HG03196 (cell line): ENCODE data around the gene COMMD8.
"Not testable (repeated sequence)": the region's sequence is repeated elsewhere in the genome, so short reads cannot be mapped to it uniquely, and the experiment has no call there.

Experiments
- ATAC-seq: cut with Tn5 transposase; IDR thresholded peaks from one replicate; pipeline ENCODE4 v1.9.1; 2021; ENCODE audit not compliant: unreplicated experiment

COMMD8 gene

DNA sequence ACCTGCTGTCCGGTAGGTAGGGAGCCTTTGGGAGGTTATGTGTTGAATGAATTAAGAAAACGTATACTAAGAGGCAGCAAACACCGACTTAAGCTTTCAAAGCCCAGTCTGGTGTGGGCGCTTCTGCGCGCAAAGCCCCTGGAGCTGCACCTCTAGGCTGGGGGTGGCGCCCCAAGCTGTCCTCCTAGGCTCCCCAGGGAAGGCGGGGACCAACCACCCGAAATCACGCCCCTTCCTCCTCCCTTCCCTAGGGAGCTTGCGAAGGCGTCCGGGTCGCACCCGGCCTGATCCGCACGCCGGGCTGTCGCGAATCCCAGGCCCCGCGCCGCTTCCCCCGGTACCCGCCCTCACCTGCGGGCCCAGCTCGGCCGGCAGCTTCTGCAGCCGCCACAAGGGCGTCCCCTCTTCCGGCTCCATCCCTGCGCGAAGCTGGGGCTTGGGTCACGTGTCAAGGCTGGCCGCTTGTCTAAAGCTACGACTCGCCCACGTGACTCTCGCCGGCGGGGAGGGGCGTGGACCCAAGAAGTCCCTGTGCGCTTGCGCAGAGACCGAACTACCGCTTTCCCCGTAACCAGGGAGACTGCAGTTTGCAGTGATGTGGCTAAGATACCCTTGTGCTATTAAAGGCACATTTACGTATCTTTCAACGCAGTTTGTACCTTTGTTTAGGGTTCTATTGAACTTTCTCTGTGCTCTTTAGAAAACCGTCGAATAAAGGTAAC is at the start of gene COMMD8:
Gene COMMD8 (minus strand): TSS at position 468 of the 722 bp plus-strand sequence. CDS start 51 bp downstream, at position 417.
- peak; percentile 93 for ATAC-seq

DNA sequence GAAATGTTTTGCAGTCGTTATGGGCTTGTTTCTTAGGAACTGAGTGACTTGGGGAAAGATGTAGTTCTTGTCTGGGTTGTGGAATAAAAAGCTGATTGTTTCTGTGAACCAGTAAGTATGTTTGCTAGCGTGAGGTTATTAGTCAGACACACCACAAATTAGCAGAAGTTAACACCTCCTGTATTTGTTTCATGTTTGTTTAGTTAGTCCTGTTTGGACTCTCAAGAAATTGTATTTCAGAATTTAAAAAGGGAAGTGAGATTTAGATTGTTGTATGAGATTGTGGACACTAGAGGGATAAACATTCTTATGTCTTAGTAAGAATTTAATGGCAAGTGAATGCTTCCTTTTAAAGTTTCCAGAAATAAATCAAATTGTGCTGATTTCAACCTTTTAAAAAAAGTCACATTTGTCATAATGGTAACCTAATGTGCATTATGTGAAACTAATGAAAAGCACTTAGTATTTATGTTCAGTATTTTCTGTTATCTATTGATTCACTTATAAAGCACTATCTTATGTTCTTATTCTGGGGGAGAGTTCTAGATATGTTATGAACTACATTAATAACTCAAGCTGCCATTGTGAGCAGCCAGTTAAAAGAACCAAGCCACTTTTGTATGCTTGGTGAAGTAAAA is 47.1 kb upstream of the COMMD8 start:
- ATAC-seq, result peak; percentile 95

- no peak for ATAC-seq
Measured at GRCh38 chr4:47505666-47506065, 42.2 kb upstream of the COMMD8 start.

- ATAC-seq, result no peak
Measured at GRCh38 chr4:47505147-47505546, 41.6 kb upstream of the COMMD8 start.

DNA sequence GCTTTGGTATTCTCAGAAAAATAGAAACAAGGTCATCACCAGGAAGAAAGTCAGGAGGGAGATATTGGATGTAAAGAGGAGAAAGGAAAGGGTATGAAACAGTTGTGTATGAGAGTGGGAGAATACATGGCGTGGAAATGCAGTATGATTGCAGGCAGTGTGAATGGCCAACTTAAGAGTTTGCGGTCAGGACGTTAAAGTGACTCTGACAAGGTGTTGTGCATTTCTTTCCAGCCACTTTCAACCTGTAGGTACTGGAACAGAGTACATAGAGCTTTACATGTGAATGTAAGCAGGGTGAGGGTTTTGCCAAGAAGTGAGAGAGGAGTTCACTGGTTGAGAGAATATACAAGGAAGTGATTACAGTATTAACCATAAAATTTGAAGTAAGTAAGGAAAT is 37.3 kb upstream of the COMMD8 start:
- ATAC-seq, result no peak

- no peak for ATAC-seq
Measured at GRCh38 chr4:47499700-47500099, 36.2 kb upstream of the COMMD8 start.

DNA sequence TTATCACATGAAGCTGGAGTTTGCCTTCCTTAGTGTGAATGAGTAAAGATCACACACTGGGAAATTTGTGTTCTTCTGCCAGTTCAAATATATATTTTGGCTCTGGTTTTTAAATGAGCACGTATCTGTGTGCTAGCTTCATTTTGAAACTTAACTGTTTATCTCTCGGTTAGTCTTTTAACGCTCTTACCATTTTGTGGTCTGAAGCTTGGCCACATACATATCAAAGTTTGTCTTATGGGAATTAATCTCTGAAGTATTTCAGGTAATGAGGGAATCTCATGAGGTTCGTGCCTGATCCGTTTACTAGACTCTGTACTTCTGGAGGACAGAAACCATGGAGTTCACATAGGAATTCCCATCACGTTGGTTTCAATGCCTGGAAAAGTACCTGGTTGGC is 35.4 kb upstream of the COMMD8 start:
- ATAC-seq, result no peak

- no peak for ATAC-seq
Measured at GRCh38 chr4:47494124-47494430, 30.6 kb upstream of the COMMD8 start.

DNA sequence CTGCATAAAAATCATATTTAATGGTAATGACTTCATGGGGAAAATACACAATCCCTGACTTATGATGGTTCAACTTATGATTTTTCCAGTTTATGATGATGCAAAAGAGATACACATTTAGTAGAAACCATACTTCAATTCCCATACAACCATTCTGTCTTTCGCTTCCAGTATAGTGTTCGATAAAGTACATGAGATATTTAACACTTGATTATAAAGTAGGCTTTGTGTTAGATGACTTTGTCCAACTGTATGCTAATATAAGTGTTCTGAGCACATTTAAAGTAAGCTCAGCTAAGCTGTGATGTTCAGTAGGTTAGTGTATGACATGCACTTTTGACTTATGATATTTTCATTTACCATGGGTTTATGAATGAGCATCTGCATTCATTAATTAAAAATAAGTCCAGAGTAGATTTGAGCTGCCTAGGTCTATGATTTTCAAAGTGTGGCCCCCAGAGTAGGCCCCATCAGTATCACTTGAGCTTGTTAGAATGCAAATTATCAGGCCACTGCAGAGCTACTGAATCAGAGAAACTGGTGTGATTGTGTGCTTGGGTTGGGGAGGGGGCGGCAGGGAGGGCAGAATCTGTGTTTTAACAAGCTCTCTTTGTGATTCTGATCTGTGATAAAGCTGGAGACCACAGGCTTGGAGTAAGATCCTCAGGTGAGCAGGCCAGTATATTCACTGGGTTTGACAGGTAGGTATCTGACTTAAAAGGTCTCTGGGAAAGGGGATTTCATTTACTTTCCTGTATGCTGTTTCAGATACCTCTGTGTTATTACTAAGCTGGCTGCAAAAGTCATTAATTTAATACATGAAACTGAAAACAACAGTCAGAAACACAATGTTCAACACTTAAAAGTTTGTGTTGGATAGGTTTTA is 30.0 kb upstream of the COMMD8 start:
- ATAC-seq, result peak; percentile 60

DNA sequence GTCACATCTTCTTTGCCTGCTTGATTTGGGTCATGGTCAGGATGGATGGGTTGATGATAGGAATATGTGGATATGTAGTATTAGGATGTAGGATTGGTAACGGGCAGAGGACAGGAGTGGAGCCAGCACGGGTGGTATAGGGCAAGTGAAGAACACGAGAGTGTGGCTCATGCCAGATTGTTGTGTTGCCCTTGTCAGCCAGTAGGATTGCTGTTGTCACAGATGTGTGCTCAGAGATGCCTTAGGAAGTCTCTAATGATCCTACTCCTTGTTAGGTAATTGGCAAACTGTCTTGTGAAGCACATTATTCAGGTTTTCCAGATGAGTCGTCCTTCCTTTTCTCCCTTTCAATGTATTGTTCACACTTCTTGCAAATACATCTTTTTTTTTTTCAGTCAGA is 27.0 kb upstream of the COMMD8 start:
- peak; percentile 77 for ATAC-seq

- ATAC-seq, result no peak
Measured at GRCh38 chr4:47488706-47489105, 25.2 kb upstream of the COMMD8 start.

DNA sequence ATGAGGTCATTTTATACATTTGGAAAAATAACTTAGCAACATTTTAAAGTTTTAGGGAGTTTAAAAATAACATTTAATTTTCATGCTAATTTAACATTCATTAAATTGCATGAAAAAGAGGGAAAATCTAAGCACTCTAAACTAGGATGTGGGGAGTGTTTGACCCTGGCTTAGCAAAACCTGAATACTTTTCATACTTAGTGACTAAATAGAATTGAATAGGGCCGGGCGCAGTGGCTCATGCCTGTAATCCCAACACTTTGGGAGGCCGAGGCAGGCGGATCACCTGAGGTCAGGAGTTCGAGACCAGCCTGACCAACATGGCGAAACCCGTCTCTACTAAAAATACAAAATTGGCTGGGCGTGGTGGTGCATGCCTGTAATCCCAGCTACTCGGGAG is 23.2 kb upstream of the COMMD8 start:
- not testable (repeated sequence) for ATAC-seq

DNA sequence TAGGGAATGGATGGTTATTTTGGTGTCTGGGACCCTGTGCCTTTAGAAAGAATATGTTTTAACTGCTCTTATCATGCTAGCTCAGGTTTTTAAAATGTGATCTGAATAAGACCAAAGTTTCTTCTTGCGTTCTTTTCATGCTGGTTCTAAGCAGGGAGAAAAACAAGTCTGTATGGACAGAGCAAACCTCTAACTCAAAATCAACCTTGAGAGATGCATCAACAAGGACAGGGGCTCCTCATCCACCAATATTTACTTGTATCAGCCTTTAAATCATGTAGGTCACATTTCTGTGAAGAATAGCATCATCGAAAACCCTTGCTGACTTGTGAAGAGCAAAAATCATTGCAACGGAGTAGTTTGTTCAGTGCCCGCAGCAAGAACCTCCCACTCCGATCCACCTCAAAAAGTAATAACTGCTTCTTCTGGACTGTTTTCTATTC is 22.8 kb upstream of the COMMD8 start:
- no peak for ATAC-seq

GRCh38 chr4:47485768-47486167 is 22.3 kb upstream of the COMMD8 start:
- ATAC-seq, result no peak

GRCh38 chr4:47485047-47485692 is 21.7 kb upstream of the COMMD8 start, which contains the start of gene ATP10D:
ATP10D (plus strand) TSS chr4:47485275; CDS start chr4:47512541, 27,266 bp downstream.
- peak; percentile 95 for ATAC-seq

- peak; percentile 17 for ATAC-seq
Measured at GRCh38 chr4:47484168-47484567, 20.7 kb upstream of the COMMD8 start.

GRCh38 chr4:47483745-47484144 is 20.2 kb upstream of the COMMD8 start:
- peak; percentile 8 for ATAC-seq

- no peak for ATAC-seq
Measured at GRCh38 chr4:47482326-47482725, 18.8 kb upstream of the COMMD8 start.

GRCh38 chr4:47478804-47479203 is 15.3 kb upstream of the COMMD8 start:
- ATAC-seq, result no peak

GRCh38 chr4:47475411-47475810 is 11.9 kb upstream of the COMMD8 start:
- no peak for ATAC-seq

- ATAC-seq, result no peak
Measured at GRCh38 chr4:47474799-47475198, 11.3 kb upstream of the COMMD8 start.
